SK-N-MC (cell line): Measurements from ENCODE around the gene ADORA2B.
"Not testable (repeated sequence)": the region's sequence is repeated elsewhere in the genome, so short reads cannot be mapped to it uniquely, and the experiment has no call there.

Experiments used
- DNase-seq: peaks from one replicate; pipeline ENCODE4 v3.0.0-alpha.2; 2011; ENCODE audit warnings: low read depth, low spot score
- H3K27ac ChIP-seq: fragments of 200-600 bp; sonication (generic); 2 replicates; pipeline ENCODE4 v1.5.1; 2016; ENCODE audit warnings: mixed run types
- H3K36me3 ChIP-seq: fragments of 200-600 bp; sonication (generic); 2 replicates; pipeline ENCODE4 v1.6.1; 2017; ENCODE audit warnings: antibody characterized with exemption, low read length, mixed read lengths; ENCODE audit not compliant: insufficient read depth
- H3K4me3 ChIP-seq: fragments of 200-600 bp; sonication (generic); 2 replicates; pipeline ENCODE4 v1.5.1; 2016
- H3K9ac ChIP-seq: fragments of 200-600 bp; sonication (generic); 2 replicates; pipeline ENCODE4 v1.8.0; 2017; ENCODE audit warnings: mixed run types, mixed read lengths; ENCODE audit not compliant: insufficient read length
- H3K9me3 ChIP-seq: fragments of 200-600 bp; sonication (generic); 2 replicates; pipeline ENCODE4 v1.6.1; 2017; ENCODE audit warnings: low read depth, mild to moderate bottlenecking, antibody characterized with exemption, low read length, moderate library complexity, mixed read lengths
- EZH2 ChIP-seq: fragments of 200-600 bp; sonication (generic); IDR thresholded peaks from one replicate; pipeline ENCODE4 v1.6.1; 2017; ENCODE audit warnings: antibody characterized with exemption
- FOXP2 ChIP-seq: optimal IDR thresholded peaks from 2 replicates; pipeline ENCODE3; 2011; ENCODE audit warnings: mild to moderate bottlenecking, moderate library complexity; ENCODE audit not compliant: insufficient read depth; ENCODE audit errors: extremely low read length, control extremely low read depth
- POLR2AphosphoS5 ChIP-seq: IDR thresholded peaks from 2 replicates; pipeline ENCODE4 v1.6.1; 2012; ENCODE audit warnings: mild to moderate bottlenecking, low read depth, low read length, borderline replicate concordance

Gene ADORA2B

DNA sequence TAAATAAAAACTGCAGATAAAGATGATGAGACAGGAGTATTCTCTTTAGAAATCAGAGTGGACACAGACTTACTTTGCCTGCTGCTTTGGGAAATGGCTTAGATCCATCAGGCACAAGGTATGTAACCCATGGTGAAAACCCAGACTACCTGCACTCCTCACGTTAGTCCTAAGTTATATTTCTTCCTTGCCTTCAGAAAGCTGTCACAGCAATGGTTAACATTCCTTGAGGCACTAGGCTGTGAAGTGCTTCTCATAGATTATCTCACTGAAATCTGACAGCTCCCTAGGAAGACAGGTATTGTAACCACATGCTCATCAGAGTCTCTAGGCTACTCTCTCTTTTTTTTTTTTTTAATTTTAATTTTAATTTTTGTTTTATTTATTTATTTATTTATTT lies 33.7 kb downstream of the ADORA2B start:
- Histone ChIP-seq H3K9ac (no peak overlapping the region), H3K9me3 (no peaks in the 10 kb centered on the region), H3K27ac (no peak overlapping the region), H3K36me3 (no peaks in the 10 kb centered on the region; the same call in 1 of the 2 replicates), H3K4me3 (no peak overlapping the region)
- TF ChIP-seq POLR2AphosphoS5 (no peak), EZH2 (no peak), FOXP2 (no peak)
- DNase-seq: no peak

DNA sequence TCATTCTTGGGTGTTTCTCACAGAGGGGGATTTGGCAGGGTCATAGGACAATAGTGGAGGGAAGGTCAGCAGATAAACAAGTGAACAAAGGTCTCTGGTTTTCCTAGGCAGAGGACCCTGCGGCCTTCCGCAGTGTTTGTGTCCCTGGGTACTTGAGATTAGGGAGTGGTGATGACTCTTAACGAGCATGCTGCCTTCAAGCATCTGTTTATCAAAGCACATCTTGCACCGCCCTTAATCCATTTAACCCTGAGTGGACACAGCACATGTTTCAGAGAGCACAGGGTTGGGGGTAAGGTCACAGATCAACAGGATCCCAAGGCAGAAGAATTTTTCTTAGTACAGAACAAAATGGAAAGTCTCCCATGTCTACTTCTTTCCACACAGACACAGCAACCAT lies 34.1 kb downstream of the ADORA2B start:
- H3K36me3 ChIP-seq, H3K27ac ChIP-seq, H3K4me3 ChIP-seq, DNase-seq, H3K9me3 ChIP-seq, H3K9ac ChIP-seq: not testable (repeated sequence)

DNA sequence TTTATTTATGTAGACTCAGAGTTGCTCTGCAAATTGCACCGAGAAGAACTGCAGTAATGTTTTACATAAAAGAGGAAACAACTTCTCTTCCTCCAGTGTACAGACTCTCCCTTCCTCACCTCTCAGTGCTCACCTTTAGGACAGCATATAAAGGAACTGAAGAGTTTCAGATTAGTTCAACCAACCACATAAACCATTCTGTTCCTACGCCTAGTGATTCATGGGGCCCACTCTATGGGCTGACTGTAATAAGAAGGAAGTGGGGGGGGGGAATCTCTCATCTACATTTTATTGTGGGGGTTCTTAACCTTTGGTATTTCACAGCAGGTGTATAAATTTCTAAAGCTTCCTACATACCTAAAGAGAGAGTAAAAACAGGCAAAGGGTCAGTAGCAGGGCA lies 36.3 kb downstream of the ADORA2B start:
- DNase-seq: no peak
- Histone ChIP-seq H3K27ac (no peak overlapping the region), H3K36me3 (peaks cover 3% of the 10 kb centered on the region; the same call in 1 of the 2 replicates), H3K9me3 (no peaks in the 10 kb centered on the region), H3K4me3 (no peak overlapping the region), H3K9ac (no peak overlapping the region)
- TF ChIP-seq EZH2 (no peak), POLR2AphosphoS5 (no peak), FOXP2 (no peak)

DNA sequence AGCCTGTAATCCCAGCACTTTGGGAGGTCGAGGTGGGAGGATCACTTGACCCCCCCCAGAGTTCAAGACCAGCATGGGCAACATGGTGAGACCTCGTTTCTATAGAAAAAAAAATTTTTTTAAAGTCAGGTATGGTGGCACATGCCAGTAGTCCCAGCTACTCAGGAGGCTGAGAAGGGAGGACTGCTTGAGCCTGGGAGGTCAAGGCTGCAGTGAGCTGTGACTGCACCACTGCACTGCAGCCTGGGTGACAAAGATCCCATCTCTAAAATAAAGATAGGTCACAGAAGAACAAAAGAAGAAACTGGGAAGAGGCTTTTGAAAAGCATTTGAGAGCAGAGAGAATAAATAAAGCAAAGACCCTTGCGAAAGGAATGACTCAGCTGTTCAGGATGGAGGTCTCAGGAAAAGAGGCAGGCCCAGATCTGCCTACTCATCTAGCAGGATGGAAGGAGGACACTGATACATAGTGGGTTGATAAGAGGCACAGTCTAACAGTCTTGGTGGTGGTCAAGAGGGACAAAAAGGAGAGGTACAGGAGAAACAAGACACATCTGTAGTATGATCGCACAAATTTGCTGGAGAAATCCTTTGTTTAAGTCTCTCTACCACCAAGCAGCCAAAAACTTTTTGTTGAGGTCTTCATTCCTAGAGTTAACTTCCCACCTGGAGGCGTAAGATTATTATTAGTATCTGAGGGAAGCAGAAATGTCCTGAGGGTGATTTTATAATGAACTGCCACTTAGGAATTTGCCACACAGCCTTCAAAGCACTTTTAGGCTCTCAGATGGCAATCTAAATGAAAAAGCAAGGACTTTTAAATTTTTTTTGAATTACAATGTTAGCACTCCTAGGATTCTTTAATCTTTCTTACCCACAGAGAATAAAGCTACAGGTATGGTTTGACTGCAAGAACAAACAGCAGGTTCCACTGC lies 37.0 kb downstream of the ADORA2B start:
- H3K4me3 ChIP-seq: no peak overlapping the region
- no peak for DNase-seq
- H3K9ac ChIP-seq: peak overlapping the region; percentile 12
- TF ChIP-seq FOXP2 (no peak), EZH2 (no peak), POLR2AphosphoS5 (no peak)
- peaks cover 9% of the 10 kb centered on the region; the same call in 1 of the 2 replicates for H3K36me3 ChIP-seq
- H3K27ac ChIP-seq: peak overlapping the region; percentile 50
- H3K9me3 ChIP-seq: no peaks in the 10 kb centered on the region

DNA sequence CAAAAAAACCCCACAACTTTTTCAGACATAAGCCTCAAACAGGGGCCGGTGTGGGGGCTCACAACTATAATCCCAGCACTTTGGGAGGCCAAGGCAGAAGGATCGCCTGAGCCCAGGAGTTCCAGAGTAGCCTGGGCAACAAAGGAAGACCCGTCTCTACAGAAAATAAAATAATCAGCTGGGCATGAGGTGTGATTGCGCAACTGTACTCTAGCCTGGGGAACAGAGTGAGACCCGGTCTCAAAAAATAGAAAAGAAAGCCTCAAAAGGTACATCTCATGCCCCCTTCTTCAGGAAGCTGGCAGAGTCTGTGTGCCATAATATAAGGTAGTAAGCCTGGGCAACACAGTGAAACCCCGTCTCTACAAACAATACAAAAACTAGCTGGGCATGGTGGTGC lies 51.4 kb downstream of the ADORA2B start:
- TF ChIP-seq EZH2: no peak
- no peak for TF ChIP-seq FOXP2
- no peak for TF ChIP-seq POLR2AphosphoS5
- no peak for DNase-seq
- Histone ChIP-seq H3K9ac (no peak overlapping the region), H3K36me3 (peaks cover 8% of the 10 kb centered on the region), H3K27ac (no peak overlapping the region), H3K4me3 (no peak overlapping the region), H3K9me3 (no peaks in the 10 kb centered on the region)

DNA sequence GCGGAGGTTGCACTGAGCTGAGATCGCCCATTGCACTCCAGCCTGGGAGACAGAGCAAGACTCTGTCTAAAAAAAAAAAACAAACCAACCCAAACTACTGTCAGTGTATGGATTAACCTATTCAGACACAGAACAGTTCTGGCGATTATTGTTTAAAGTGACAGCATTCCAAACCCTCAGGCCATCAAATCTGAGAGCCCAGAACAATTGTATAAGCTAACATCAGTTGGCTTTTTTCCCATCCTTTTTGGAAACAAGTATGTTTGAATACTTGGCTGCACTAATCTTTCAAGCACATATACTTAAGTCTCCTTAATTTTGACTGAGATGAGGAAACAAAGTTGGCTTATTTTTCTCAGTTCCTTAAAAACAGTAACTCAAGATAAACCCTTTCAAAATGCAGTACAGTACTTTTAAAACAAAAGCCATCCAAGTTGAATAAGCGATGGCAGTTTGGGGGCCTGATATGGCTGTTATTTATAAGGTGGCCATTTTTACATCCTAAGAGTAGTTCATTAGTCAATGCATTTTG lies 53.2 kb downstream of the ADORA2B start:
- no peaks in the 10 kb centered on the region for H3K9me3 ChIP-seq
- no peak for DNase-seq
- no peak overlapping the region for H3K27ac ChIP-seq
- no peak overlapping the region for H3K9ac ChIP-seq
- peaks cover 26% of the 10 kb centered on the region for H3K36me3 ChIP-seq
- no peak for TF ChIP-seq POLR2AphosphoS5
- TF ChIP-seq FOXP2: no peak
- TF ChIP-seq EZH2: no peak
- H3K4me3 ChIP-seq: peak overlapping the region; percentile 94

DNA sequence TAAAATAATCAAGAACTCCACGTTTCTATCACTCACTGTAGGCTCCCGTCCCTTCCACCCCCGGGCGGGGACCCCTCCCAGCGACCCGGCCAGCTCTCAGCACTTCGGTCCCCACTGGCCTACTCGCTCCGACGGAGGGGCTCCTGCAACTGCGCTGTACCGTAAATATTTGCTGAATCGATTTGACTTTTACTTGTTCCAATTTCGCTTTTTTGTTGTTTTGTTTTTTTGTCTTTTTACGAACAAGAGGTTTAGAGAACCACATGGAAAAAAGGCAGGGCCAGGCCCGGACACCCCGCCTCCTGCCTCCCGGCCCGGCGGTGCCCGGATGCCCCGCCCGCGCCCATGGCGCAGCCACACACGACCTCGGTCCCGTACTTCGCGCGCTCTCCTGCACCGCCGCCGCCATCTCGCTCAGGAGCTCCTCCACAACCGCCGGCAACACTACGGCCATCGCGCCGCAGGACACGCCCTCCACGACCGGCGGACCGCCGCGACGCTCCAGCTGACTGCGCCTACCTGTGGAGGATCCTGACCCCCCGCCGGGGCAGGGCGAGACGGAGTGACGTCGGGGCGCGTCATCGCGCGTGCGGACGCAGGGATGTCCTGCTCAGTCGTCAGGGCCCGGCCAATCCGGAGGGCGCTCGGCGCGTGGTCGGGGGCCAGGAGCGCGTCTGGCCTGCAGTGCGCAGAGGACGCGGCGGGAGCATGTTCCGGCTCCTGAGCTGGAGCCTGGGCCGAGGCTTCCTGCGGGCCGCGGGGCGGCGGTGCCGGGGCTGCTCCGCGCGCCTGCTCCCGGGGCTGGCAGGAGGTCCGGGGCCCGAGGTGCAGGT lies 54.4 kb downstream of the ADORA2B start, which contains the start of the genes TTC19 and ZSWIM7:
Gene TTC19, plus strand, starts transcription at position 684 of the 833 bp plus-strand sequence. Its CDS starts 25 bp downstream, at position 709.
Gene ZSWIM7, minus strand, starts transcription at position 564 of the 833 bp plus-strand sequence. Its CDS starts 110 bp downstream, at position 454.
- DNase-seq: no peak
- TF ChIP-seq FOXP2 (no peak), POLR2AphosphoS5 (peak; percentile 64; the same call in 1 of the 2 replicates)
- Histone ChIP-seq H3K27ac (peak within 1 kb of the TSS; percentile 61; the same call in 1 of the 2 replicates), H3K4me3 (peak within 1 kb of the TSS; percentile 94), H3K9me3 (no peaks in the 10 kb centered on the region), H3K36me3 (peaks cover 37% of the 10 kb centered on the region), H3K9ac (peak within 1 kb of the TSS; percentile 84)

DNA sequence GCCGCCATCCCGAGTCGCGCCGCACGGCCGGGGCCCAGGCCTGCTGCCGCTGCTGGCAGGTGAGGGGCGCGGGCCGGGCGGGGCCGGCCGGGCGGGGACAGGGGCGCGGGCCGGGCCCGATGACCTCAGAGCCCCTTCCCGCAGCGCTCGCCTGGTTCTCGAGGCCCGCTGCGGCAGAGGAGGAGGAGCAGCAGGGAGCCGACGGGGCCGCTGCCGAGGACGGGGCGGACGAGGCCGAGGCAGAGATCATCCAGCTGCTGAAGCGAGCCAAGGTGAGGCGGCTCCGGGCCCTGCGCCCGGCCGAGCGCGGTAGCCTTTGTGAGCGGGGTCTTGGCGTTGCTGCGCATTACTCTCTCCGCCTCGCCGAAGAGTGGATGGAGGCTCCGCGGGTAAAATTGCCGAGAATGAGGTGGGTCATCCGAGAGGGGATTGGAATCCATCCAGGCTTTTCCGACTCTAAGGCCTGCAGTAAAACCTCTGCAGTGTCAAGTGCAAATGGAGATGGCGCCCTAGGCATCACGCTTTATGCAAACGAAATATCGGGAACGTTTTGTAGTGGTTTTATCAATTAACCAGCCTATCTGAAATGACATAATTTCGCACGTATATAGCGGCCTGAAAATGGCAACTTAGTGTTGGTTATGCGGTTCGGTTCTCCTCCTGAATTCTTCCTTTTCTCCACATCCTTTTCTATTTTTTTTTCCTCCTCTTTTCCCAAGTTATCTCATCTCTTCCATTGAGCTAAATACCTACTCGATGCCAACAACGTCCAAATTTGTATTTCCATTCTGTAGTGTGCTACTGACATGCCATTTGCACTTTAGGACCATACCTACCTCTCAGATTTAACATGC lies 55.3 kb downstream of the ADORA2B start:
- Histone ChIP-seq H3K4me3 (peak overlapping the region; percentile 94), H3K9me3 (no peaks in the 10 kb centered on the region), H3K9ac (peak overlapping the region; percentile 84), H3K27ac (no peak overlapping the region), H3K36me3 (peaks cover 45% of the 10 kb centered on the region)
- DNase-seq: no peak
- no peak for TF ChIP-seq EZH2
- no peak for TF ChIP-seq POLR2AphosphoS5
- TF ChIP-seq FOXP2: no peak
